NK-92 (cell line): Measurements from ENCODE around the gene FAM90A1.
"Not testable (repeated sequence)": the region's sequence is repeated elsewhere in the genome, so short reads cannot be mapped to it uniquely, and the experiment has no call there.

Source experiments
- DNase-seq: peaks from one replicate; lab custom pipeline; 2025; ENCODE audit not compliant: unreplicated experiment; lab: John Stamatoyannopoulos, UW

FAM90A1 gene

DNA sequence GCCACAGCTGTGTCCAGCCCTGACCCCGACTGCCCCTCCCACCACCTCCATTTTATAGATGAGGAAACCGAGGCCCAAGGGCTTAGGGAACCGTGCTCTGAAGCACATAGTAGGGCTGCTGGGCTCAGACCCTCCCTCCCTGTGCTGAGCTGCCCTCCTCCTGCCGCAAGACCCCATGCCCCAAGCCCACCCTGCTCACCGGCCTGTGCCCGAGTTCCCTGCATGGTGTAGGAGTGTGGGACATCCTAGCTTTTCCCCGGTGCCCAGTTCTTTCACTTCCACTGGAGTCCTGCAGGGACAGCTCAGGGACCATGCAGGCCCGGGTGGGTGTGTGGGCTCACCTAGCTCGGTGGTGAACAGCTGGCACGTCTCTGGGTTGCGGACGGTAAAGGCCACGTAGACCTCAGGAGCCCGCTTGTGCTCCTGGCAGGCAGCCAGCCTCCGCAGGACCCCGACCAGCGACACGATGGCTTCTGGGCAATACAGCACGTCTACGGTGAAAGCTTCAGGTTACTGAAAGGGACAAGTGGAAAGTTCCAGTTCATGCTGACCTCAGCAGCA, 6.6 kb upstream of the FAM90A1 start:
- DNase-seq = not testable (repeated sequence)

DNA sequence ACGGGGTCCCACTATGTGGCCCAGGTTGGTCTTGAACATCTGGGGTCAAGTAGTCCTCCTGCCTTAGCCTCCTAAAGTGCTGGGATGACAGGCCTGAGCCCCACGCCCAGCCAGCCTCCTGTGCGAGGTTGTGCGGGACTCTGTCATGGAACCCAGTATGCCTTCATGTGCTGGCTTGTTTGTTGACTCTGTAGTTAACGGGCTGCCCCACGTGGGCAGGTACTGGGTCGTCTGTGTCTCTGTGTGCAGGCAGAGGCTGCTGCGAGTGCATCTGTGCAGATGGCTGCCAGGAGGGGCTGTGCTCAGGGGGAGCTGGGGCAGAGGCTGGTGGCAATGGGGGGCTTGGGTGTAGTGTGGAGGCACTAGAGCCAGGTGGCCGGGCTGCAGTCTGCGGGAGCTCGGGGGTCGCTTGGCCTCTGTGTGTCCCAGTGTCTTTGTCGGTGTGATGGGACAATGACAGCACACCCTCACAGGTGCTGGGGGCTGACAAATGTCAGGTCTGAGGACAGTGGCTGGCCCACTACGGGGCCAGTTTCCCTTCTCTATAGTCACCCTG, 6.0 kb upstream of the FAM90A1 start:
- DNase-seq = not testable (repeated sequence)

DNA sequence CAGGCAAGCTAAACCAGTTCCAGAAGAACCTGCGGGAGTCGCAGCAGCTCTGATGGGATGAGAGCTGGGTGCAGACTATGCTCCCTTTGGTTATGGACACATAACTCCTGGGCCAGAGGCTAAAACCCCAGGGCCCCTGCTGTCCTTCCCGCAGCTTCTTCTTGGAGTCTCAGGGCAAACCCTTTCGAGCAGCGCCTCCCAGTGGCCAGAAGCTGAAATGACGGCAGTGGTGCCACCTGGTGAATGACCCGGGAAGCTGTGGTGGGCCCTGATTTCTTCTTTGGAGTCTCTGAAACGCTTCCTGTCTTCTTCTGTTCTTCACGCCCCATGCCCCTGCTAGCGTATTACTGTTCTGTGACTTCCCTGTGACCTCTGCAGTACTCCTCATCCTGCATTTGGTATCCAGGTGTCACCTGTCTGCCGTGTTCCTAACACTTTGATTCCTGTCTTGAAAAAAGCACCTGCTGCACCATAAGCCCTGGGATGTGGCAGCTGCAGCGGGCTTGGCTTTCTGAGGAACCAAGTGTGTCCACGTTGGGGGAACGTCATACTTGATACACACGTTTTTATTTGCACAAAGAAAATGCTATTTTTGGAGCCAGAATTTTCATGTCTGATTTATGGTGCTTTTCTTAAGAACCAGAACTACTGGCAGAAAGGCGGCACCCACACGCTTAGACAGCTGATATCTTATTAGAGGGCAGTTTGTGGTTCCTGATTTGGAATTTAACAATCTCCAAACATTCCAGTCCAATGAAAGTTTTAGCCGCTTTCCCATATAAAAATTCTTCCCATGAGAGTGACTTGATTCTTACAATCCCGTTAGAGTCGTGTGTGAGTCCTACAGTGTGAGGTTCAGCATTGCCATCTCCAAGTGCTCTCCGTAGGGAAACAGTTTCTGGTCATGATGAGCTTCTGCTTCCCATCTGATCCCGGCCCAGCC, 4.5 kb upstream of the FAM90A1 start:
- not testable (repeated sequence) for DNase-seq

DNA sequence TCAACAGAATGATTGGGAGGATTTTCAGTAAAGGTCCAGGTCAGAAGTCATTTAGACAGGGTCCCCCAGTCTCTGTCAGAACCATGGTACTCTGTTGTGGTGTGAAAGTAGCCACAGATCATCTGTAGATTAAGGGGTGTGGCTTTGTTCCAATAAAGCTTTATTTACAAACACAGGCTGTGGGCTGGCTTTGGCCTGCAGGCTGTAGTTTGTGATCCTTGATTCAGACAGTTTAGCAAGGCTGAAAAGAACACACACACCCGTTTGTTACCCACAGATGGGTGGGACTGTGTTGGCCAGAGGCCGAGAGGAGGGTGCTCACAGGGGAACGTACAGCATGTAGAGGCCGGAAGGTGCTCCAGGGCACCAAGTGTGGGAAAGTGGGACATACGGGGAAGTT, 3.6 kb upstream of the FAM90A1 start:
- DNase-seq = not testable (repeated sequence)

DNA sequence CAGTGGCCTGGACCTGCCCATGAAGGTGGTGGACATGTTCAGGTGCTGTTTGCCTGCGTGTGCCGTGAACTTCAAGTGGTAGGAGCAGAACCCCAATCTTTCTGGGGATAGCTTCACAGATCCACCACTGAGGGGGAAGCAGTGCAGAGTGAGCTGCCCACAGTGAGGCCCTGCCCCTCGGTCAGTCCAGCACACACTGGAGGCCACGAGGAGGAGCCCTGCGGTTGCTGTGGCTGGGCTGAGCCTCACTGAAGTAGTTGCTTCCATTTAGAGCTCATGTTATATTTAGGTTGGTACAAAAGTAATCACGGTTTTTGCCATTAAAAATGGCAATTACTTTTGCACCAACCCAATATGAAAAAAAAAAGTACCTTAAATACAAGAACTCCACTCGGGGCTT, 2.1 kb upstream of the FAM90A1 start:
- DNase-seq = not testable (repeated sequence)

DNA sequence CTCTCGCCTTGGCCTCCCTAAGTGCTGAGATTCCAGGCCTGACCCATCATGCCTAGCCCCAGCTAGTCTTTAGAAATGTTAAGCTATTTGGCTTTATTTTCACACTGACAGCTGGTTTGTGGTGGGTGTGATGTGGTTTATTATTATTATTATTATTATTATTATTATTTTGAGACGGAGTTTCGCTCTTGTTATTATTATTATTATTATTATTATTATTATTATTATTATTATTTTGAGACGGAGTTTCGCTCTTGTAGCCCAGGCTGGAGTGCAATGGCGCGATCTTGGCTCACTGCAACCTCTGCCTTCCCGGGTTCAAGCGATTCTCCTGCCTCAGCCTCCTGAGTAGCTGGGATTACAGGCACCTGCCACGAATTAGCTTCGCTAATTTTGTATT, 1.2 kb upstream of the FAM90A1 start:
- not testable (repeated sequence) for DNase-seq

DNA sequence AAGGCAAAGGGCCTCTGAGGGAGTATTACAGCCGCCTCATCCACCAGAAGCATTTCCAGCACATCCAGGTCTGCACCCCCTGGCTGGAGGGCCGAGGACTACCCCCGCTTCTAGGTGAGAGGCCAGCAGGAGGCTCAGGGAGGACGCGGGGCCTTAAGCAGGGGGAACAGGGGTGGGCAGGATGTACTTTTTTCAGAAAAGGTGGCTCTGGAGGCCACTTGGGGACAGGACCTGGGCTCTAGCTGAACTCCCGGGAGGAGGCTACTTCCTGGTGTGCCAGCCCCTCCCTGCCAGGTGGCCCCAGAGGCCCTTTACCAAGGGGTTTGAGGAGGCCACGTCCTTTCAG, 287 bp upstream of the FAM90A1 start:
- DNase-seq = not testable (repeated sequence)

DNA sequence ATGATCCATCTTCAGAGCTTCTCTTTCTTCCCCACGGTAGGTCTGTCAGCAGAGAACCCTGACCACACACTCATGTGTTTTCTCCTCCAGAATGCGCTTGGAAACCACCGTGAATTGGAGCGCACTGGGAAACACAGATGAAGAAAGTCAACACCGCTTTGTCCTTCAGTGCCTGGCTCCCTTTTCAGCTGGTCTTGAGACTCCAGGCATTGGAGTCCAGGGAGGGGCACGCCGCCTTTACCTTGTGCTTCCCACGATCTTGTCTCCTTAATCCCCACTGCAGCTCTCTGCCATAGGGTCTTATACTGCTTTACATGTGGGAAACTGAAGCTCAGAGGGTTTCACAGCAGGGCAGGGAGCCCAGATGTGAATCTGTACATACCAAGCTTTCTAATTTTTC, 1.1 kb downstream of the FAM90A1 start:
- no peak for DNase-seq

DNA sequence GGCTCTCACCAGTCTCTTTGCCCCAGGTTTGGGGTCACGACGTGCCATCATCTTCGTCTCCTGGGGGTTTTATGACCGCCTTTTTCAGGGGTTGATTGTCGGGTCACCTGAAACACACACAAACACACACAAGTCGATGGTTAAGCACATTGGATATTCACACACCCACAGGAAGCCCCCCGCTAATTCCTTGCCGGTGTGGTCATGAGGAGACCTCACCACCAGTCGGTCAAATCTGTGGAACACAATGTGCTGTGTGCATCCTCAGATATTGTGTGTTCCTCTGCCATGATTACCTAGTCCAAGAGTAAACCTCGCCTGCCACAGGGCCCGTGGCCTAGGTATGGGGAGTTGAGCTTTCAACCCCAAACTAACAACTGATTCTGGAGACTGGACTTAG, 2.6 kb downstream of the FAM90A1 start:
- DNase-seq = not testable (repeated sequence)

DNA sequence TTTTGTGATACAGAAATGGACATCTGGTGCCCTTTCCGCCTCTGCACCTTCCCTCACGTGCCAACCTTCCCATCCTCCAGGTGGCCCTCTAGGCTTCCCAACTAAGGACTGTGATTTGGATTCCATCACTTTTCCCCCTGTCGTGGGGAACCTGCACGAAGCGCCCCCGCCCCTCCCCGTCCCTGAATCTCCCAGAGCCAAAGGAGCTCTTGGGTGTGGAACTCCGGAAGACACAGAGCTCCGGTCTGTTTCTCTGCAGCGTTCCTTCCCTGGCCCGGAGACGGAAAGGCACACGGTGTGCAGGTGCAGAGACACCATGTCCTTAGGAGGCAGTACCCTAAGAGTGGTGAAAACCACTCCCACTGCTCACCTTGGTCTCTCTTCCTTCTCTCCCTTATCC, 3.8 kb downstream of the FAM90A1 start:
- DNase-seq = not testable (repeated sequence)

DNA sequence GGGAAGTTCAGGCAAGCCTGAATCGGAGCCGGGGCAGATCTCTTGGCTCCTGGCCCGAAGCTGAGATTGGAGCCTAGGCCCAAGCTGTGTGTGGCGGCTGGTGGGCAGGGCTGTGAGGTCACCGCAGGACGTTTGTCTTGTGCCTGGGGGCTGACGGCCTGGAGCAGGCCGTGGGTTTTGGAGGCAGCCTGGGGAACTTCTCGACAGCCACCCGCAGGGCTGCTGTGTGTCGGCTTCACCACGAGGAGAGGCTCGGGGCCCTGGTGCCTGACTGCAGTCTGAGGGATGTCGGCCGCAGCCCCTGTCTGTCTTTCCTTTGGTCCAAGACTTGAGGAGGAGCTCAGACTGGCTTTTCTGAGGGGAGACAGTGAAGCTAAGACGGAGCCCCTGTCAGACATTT, 5.1 kb downstream of the FAM90A1 start:
- not testable (repeated sequence) for DNase-seq

DNA sequence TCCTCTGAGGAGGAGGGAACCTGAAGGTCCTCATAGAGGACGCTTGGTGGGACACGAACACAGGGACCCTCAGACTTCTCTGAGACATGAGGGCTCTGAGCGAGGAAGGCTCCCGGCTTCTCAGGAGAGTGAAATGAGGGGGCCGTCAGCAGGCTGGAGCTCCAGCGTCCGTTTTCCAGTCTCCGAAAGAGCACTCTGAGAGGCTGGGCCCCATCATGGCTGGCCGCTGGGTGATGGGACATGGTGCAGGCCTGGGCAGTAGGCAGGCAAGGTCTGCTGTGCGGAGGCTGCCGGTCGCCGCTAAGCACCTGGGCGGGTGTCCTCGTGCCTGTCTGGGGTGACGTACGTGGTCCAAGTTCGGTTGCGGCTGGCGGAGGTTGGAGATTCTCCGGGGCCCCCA, 5.6 kb downstream of the FAM90A1 start:
- not testable (repeated sequence) for DNase-seq

DNA sequence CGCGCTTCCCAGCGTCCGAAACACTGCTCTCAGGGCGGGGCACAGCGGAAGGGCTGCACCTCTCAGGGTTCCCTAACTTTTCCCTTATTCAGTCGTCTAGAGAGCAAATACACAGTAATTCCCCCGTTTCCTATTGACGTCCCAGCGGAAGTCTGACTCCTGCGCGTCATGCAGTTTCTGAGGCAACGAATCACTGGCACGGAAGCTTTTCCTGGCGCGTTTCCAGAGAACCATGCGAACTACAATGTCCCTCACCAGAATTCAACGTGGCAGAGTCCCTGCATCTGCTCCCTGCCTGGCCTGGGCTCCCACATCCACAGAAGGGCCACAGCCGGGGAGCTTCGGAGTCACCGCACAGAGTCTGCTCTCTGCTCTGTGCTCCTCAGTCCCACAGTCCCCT, 6.0 kb downstream of the FAM90A1 start:
- DNase-seq = not testable (repeated sequence)

DNA sequence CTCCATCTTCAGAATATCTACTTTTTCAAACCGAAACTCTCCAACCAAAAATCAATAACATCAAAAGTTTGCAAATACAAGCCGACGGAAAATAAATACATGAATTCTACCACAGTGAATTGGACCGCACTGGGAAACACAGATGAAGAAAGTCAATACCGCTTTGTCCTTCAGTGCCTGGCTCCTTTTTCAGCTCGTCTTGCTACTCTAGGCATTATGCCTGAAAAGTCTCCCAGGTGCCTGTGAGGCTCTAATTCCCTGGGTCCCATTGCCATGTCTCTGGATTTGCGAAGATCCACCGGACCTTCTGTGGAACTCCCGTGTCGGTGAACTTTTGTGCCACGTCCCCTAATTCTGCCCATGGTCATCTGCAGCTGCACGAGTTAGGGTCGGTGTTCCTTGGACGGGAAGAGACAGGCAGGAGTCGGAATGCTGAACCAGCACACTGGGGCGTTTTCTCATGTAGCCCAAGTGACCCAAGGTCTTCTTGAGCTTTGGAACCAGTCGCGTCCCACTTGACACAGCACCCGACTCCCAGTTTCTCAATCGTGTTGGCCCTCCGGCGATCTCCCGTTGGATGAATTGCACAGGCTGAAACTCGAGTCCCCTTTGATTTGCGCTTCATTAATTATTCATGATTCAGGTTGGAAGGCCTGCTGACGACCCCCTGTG, 8.6 kb downstream of the FAM90A1 start:
- not testable (repeated sequence) for DNase-seq

DNA sequence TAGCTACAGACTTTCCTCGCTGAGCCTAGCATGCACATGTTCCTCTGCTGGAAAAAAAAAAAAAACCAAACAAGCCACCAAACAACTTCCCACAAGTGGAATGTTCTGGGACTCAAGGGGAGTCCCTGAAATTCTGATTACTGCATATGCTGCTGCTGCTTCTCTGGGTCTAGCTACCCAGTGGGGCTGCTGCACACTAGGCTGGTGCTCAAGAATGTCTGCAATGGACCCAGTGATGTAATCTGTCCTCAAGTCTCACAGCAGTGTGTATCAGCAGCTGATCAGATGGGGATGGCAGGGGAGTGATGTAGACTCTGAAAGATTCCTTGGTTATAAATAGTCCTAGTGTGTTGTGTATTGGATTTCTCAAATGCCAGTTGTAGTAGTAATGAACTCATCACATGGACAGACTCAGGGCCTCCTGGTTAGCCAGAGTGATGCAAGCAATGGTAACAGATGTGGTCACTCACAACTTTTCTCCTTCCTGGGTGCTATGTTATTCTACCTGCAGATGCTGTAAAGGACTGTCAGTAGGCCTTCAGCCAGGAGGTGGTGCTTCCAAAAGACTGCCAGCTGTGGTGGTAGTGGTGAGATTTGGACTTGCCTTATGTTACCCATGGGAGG, 29.6 kb downstream of the FAM90A1 start:
- DNase-seq = not testable (repeated sequence)

DNA sequence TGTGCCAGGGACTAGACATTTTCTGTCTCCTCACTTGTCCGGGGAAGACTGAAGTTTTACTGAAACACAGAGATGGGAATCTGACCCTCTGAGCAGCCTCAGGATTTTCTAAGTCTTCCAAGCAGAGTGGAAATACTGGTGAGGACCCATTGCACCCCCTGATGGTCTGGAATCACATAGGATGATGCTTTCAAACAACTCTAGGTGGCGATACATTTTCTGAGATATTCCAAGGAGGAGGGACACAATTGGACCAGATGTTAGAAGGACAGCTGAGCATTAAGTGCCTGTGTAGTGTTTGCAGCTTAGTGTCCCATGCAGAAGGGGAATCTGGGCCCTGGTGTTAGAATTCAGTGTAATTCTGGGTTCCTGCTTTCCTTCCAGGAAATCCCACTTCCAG, 39.3 kb downstream of the FAM90A1 start:
- not testable (repeated sequence) for DNase-seq

DNA sequence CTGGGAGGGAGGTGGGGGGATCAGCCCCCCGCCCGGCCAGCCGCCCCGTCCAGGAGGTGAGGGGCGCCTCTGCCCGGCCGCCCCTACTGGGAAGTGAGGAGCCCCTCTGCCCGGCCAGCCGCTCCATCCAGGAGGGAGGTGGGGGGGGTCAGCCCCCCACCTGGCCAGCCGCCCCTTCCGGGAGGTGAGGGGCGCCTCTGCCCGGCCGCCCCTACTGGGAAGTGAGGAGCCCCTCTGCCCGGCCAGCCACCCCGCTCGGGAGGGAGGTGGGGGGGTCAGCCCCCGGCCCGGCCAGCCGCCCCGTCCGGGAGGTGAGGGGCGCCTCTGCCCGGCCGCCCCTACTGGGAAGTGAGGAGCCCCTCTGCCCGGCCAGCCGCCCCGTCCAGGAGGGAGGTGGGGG, 43.2 kb downstream of the FAM90A1 start:
- not testable (repeated sequence) for DNase-seq

DNA sequence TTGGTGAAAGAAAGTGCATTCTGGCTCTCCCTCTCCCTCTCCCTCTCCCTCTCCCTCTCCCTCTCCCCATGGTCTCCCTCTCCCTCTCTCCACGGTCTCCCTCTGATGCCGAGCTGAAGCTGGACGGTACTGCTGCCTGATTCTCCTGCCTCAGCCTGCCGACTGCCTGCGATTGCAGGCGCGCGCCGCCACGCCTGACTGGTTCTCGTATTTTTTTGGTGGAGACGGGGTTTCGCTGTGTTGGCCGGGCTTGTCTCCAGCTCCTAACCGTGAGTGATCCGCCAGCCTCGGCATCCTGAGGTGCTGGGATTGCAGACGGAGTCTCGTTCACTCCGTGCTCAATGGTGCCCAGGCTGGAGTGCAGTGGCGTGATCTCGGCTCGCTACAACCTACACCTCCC, 44.1 kb downstream of the FAM90A1 start:
- not testable (repeated sequence) for DNase-seq

DNA sequence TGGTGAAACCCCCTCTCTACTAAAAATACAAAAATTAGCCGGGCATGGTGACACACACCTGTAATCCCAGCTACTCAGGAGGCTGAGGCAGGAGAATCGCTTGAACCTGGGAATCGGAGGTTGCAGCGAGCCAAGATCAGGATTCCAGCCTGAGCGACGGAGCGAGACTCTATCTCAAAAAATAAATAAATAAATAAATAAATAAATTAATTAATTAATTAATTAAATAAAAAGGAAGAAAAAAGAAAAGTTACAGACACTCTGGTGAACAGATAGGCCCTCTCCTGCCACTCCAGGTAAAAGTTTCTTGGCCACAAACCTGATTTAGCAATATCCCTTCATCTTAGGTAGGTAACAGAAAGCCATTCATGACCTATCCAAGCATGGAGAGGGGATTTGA, 44.5 kb downstream of the FAM90A1 start:
- not testable (repeated sequence) for DNase-seq

DNA sequence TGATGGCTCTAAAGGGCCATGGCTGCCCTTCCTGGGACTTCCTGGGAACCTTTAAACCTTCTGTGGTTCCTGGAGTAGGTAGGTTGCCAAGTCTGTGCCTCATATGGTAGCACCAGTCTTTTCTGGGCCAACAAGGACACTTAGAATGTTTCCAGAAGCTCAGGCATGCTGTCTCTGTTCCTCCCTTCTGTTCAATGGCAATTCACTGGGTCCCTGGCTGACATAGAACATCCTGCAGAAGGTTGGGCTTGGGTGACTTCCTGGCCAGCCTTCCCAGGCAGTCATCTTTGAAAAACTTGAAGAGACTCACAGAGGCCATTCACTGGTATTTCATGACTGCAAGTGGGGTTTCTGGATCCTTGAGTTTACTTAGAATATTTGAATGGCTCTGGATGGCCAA, 46.1 kb downstream of the FAM90A1 start:
- DNase-seq = not testable (repeated sequence)

DNA sequence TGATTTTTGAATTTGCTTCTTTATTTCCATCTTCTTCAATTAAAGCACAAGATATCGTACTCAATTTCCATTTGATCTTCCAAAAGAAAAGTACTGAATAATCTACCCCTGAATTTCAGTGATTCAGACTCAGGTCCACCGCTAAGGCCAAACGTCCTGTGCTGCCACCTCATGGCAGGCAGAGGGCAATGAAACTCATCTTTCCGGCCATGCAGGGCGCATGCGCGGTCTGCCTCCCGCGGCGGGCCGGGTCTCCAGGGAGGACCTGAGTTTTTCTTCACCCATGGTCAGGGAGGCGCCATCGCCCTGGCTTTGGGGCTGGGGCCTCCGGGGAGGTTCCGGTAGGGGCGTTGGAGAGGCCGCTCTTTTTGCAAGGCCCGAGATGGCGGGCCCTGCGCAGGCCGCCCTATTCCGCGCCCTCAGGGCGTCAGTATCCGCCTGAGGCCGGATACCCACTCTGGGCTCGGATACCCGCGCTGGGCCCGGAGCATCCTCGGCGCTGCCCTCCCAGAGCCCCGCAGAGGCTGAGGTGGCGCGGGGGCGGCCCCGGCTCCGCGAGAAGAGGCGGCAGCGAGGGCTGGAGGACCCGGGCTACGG, 47.3 kb downstream of the FAM90A1 start:
- not testable (repeated sequence) for DNase-seq
